Astrocyte (in vitro differentiated cells and primary cell): ENCODE results near the gene SUFU.

Source experiments
- EZH2 ChIP-seq: IDR thresholded peaks from 2 replicates; pipeline ENCODE4 v1.6.1; 2012; ENCODE audit warnings: mild to moderate bottlenecking, low read length, inconsistent platforms; ENCODE audit not compliant: insufficient read depth
- TF ChIP-seq, protein P1 (sequence below): IDR thresholded peaks from 2 replicates; pipeline ENCODE4 v1.5.1; 2011; ENCODE audit warnings: low read depth, mild to moderate bottlenecking, inconsistent platforms, low read length, moderate library complexity; ENCODE audit not compliant: insufficient read depth

DNA sequence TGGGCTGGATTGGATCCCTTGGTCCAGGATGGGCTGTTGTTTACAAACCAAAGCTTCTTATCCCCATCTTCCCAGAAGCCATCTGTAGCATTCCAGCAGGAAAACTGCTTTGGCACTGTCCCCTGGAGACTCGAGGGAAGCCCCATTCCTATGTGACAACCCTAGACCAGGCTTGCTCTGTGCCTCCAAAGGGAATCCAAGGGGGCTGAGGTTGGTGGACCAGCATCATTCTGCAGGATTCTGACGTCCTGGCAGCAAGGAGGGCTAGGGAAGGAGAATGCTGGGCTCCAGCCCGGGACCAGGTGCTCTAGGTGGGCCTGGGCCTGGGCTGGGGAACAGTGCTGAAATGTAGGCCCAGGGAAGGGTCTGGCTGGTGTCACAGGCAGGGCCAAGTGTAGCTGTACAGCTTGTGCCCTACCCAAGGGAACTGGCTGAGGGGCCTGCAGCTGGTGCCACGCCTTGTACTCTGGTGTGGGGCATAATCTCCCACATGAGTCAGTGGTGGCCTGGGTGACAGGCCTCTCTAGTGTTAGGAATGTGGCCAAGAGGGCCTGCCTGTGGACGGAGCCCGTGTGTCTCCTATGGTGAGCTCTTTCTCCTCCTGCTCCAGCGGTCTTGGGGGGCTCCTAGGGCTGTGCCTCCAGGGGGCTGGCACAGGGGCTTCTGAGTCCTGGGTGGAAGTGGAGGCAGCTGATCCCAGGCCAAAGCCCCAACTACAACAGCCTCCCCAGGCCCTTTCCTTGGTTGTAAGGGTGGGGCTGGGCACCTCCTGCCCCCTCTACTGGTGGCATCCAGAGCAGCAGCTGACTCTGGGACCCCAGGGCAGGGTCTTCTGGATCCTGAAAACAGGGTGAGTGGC lies 165.7 kb downstream of the SUFU start:
- TF ChIP-seq, protein P1, sequence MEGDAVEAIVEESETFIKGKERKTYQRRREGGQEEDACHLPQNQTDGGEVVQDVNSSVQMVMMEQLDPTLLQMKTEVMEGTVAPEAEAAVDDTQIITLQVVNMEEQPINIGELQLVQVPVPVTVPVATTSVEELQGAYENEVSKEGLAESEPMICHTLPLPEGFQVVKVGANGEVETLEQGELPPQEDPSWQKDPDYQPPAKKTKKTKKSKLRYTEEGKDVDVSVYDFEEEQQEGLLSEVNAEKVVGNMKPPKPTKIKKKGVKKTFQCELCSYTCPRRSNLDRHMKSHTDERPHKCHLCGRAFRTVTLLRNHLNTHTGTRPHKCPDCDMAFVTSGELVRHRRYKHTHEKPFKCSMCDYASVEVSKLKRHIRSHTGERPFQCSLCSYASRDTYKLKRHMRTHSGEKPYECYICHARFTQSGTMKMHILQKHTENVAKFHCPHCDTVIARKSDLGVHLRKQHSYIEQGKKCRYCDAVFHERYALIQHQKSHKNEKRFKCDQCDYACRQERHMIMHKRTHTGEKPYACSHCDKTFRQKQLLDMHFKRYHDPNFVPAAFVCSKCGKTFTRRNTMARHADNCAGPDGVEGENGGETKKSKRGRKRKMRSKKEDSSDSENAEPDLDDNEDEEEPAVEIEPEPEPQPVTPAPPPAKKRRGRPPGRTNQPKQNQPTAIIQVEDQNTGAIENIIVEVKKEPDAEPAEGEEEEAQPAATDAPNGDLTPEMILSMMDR: no peak
- no peak for TF ChIP-seq EZH2
